NB4 (cell line): Measurements from ENCODE around the gene ANO10.

Source experiments
- DNase-seq: peaks from one replicate; pipeline ENCODE4 v3.0.0; 2010; ENCODE audit warnings: low read depth
- H3K4me3 ChIP-seq: one replicate; pipeline ENCODE4 v1.5.1; 2011; ENCODE audit warnings: mild to moderate bottlenecking, low read depth, low read length, moderate library complexity
- CTCF ChIP-seq: IDR thresholded peaks from one replicate; pipeline ENCODE4 v1.5.1; 2012; ENCODE audit warnings: low read depth, low read length
- MAX ChIP-seq: IDR thresholded peaks from 2 replicates; pipeline ENCODE4 v1.6.1; 2011; ENCODE audit warnings: low read depth, low read length
- MYC ChIP-seq: IDR thresholded peaks from 2 replicates; pipeline ENCODE4 v1.6.1; 2011; ENCODE audit warnings: low read depth, low read length
- POLR2A ChIP-seq: IDR thresholded peaks from 2 replicates; pipeline ENCODE4 v1.6.1; 2011; ENCODE audit warnings: mild to moderate bottlenecking; ENCODE audit not compliant: insufficient read length; ENCODE audit errors: extremely low read depth

The ANO10 gene

GRCh38 chr3:43331381-43331780, 290.4 kb downstream of the ANO10 start:
- peak; percentile 4 for DNase-seq
- no peak overlapping the region for H3K4me3 ChIP-seq
- TF ChIP-seq POLR2A, result no peak
- no peak for TF ChIP-seq MAX
- TF ChIP-seq CTCF, result no peak
- no peak for TF ChIP-seq MYC

- DNase-seq, result no peak
- no peak overlapping the region for H3K4me3 ChIP-seq
- no peak for TF ChIP-seq POLR2A
- TF ChIP-seq CTCF, result no peak
- no peak for TF ChIP-seq MYC
- no peak for TF ChIP-seq MAX
Measured at GRCh38 chr3:43330981-43331380, 290.8 kb downstream of the ANO10 start.

GRCh38 chr3:43328653-43329052, 293.2 kb downstream of the ANO10 start:
- TF ChIP-seq MYC (no peak), POLR2A (no peak), CTCF (no peak), MAX (no peak)
- no peak for DNase-seq
- no peak overlapping the region for H3K4me3 ChIP-seq

- DNase-seq, result peak; percentile 42
- TF ChIP-seq POLR2A (no peak), MAX (no peak), MYC (no peak), CTCF (no peak)
- no peak overlapping the region for H3K4me3 ChIP-seq
Measured at GRCh38 chr3:43327582-43327979, 294.2 kb downstream of the ANO10 start.

GRCh38 chr3:43326891-43327581, 294.8 kb downstream of the ANO10 start:
- peak; percentile 73 for DNase-seq
- H3K4me3 ChIP-seq, result no peak overlapping the region
- no peak for TF ChIP-seq POLR2A
- no peak for TF ChIP-seq CTCF
- no peak for TF ChIP-seq MAX
- TF ChIP-seq MYC, result no peak

GRCh38 chr3:43323541-43323940, 298.3 kb downstream of the ANO10 start:
- TF ChIP-seq CTCF (no peak), POLR2A (no peak), MYC (no peak), MAX (no peak)
- DNase-seq, result no peak
- H3K4me3 ChIP-seq, result no peak overlapping the region
